UCSD-AML1 (cell line): ENCODE data around the gene ZNF711.
"Not testable (repeated sequence)": the region's sequence is repeated elsewhere in the genome, so short reads cannot be mapped to it uniquely, and the experiment has no call there.

Experiments used
- DNase-seq: peaks from one replicate; lab custom pipeline; 2025; ENCODE audit not compliant: unreplicated experiment; lab: John Stamatoyannopoulos, UW

Gene ZNF711

DNA sequence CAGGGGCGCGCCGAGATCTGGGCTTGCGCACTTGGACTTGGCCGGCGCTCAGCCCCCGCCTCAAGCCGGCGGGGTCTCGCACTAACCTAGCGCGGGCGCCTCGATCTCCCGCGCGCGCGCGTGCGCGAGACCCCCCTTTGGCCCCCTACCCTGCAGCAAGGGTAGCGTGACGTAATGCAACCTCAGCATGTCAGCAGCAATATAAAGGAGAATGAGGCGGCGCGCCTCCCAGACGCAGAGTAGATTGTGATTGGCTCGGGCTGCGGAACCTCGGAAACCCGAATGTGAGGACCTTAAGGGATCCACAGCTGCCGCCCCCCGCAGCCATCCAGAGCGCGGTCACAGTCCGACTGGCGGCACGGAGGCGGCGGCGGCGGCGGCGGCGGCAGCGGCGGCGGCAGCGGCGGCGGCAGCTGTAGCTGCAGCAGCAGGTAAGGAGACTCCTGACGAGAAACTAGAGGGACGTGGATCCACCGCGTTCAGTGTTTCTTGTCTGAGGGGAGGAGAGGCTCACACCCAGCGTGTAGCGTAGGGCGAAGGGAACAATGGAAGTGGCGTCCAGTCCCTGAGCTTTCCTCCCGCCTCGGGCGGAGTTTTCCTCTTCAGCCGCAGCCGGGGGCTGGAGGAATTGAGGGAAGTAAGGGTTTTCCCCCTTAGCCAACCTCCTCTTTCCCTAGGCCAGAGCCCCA is at the start of gene ZNF711, which contains the start of gene SATL1:
ZNF711 (plus strand) TSS at position 231 of the 689 bp plus-strand sequence. CDS start 3,582 bp downstream, outside the sequence.
SATL1 (minus strand) TSS at position 19 of the 689 bp plus-strand sequence. CDS start 134,811 bp downstream, outside the sequence.
- no peak for DNase-seq

DNA sequence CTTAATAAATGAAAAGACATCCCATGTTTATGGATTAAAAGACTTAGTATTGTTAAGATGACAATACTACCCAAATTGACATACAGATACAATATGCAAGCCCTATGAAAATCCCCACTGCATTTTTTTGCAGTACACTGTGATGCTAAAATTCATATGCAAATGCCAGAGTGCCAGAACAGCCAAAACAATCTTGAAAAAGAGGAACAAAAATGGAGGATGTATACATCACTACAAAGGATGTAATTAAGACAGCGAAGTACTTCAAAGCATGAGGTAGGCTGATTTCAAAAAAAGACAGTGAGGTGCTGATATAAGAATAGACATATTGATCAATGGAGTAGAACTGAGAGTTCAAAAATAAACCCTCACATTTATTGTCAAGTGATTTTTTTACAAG is 47.5 kb upstream of the ZNF711 start:
- DNase-seq: no peak

- no peak for DNase-seq
These were observed 40.3 kb upstream of the ZNF711 start for GRCh38 chrX:85203461-85203970.

DNA sequence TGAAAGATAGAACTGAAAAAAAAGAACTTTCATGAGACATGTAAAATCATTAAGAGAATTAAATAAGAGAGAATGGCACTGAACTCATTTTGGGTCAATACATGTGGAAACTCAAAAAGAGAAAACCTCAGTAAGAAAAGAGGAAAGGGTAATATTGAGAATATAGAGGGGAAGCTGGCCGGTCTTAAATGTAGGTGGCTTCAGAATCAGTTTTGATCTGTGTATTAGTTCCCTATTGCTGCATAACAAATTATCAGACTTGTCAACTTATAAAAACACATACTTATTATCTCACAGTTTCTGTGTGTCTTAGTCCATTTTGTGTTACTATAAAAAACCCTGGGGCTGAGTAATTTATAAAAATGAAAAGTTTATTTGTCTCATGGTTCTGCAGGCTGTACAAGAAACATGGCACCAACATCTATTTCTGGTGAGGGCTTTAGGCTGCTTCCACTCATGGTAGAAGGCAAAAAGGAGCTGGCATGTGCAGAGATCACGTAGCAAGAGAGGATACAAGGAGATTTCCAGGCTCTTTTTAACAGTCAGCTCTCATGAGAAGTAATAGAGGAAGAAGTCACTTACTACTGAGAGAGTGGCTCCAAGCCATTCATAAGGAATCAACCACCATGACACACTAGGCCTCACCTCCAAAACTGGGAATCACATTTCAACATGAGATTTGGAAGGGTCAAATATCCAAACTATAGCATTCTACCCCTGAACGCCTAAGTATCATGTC is 29.8 kb upstream of the ZNF711 start:
- DNase-seq: no peak

GRCh38 chrX:85215946-85216345 is 27.8 kb upstream of the ZNF711 start:
- DNase-seq: no peak

- DNase-seq: no peak
These were observed 22.4 kb upstream of the ZNF711 start for GRCh38 chrX:85221361-85221760.

DNA sequence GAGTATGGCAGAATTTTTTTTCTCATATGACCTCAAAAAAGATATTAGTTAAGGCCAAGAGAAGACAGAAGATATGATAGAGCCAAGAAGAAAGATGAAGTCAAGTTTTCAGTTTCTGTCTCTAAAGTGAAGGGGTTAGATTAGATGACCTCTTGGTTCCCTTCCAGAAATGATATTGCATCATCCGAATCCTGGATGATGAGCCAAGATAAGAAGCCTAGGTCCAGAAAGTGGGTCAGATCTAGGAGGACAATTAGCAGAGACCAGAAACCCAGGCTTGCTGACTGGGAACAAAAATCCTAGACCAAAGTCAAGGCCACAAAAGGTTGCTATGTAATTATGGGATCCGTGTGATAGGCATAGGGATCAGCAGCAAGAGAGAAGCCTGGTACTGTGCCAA is 20.4 kb upstream of the ZNF711 start:
- no peak for DNase-seq

- DNase-seq: no peak
These were observed 636 bp upstream of the ZNF711 start for GRCh38 chrX:85243155-85243554.

DNA sequence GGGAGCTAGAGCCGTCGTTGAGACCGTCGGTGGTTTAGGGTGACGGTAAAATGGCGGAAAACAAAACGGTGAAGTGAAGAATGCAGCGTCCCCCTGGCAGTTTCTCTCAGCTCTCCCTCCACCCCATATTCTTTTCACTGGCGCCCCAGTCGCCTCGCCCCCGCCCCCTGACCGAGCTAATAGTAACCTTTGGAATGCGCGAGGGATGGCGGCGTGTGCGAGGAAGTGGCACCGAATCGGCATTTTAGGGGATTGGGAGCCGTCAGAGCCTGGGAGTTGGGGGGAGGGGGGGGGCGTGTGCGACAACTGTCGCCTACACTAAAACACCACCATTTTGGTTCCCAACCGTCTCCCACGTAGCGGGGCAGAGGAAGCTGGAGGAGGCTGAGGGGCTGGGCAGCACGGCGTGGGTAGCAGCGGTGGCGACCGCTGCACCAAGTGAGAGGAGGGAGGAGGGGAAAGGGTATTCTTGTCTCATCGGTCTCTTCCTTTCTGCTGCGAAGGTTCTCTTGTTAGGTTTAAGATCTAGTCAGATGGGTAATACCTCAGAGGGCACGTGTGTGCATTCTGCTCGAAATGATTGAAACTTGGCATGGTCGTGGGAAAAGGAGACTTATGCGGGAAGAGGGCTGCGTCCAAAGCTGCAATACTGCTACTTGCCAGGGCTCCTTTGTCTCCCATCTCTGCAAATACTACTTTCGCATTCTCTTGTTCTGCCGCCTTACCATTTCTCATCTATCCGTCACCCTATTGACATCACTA is 840 bp downstream of the ZNF711 start:
- no peak for DNase-seq

DNA sequence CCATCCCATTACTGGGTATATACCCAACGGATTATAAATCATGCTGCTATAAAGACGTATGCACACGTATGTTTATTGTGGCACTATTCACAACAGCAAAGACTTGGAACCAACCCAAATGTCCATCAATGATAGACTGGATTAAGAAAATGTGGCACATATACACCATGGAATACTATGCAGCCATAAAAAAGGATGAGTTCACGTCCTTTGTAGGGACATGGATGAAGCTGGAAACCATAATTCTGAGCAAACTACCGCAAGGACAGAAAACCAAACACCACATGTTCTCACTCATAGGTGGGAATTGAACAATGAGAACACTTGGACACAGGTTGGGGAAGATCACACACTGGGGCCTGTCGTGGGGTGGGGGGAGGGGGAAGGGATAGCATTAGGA is 41.5 kb downstream of the ZNF711 start:
- not testable (repeated sequence) for DNase-seq

GRCh38 chrX:85288992-85289723 is 45.4 kb downstream of the ZNF711 start:
- no peak for DNase-seq

- DNase-seq: no peak
These were observed 59.8 kb downstream of the ZNF711 start for GRCh38 chrX:85303544-85303943.

GRCh38 chrX:85309717-85310116 is 65.9 kb downstream of the ZNF711 start:
- DNase-seq: no peak

DNA sequence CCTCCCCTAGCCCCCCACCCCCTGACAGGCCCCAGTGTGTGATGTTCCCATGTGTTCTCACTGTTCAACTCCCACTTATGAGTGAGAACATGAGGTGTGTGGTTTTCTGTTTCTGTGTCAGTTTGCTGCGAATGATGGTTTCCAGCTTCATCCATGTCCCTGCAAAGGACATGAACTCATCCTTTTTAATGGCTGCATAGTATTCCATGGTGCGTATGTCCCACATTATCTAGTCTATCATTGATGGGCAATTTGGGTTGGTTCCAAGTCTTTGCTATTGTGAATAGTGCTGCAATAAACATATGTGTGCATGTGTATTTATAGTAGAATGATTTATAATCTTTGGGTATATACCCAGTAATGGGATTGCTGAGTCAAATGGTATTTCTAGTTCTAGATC is 67.6 kb downstream of the ZNF711 start:
- not testable (repeated sequence) for DNase-seq
